ENCODE measurements around the gene SH3BP5L. TPM values are rescaled to one million over a fixed set of nuclear protein-coding genes. Genes with fewer than 3 reads are reported as not detected.
A peak's percentile ranks its signal among the peaks of the same experiment; 100 is the strongest.

SH3BP5L gene
- polyA plus RNA-seq (ENCODE audit: insufficient read length in 10 of 10): 10 to 100 TPM; 15.3 to 20.7 (median 18.4) TPM
- long read RNA-seq, donor 1, partial matches to known transcripts: 0 of 2 reads
- long read RNA-seq, donor 1, other reads (novel, unspliced or antisense): 0 of 2 reads
- long read RNA-seq, donor 2, partial matches to known transcripts: 0 of 3 reads
- long read RNA-seq, donor 2, other reads (novel, unspliced or antisense): 0 of 3 reads
- long read RNA-seq, donor 3: 0 reads
- long read RNA-seq, donor 4, partial matches to known transcripts: 0 of 2 reads
- long read RNA-seq, donor 4, other reads (novel, unspliced or antisense): 0 of 2 reads
- long read RNA-seq, donor 5, partial matches to known transcripts: 9 of 11 reads
- long read RNA-seq, donor 5, other reads (novel, unspliced or antisense): 0 of 11 reads
- long read RNA-seq, donor 6, partial matches to known transcripts: 0 of 1 reads
- long read RNA-seq, donor 6, other reads (novel, unspliced or antisense): 0 of 1 reads
- long read RNA-seq, donor 7, partial matches to known transcripts: 0 of 1 reads
- long read RNA-seq, donor 7, other reads (novel, unspliced or antisense): 0 of 1 reads
- long read RNA-seq, donor 8, partial matches to known transcripts: 0 of 1 reads
- long read RNA-seq, donor 8, other reads (novel, unspliced or antisense): 0 of 1 reads
- long read RNA-seq, donor 9: 0 reads

- peak; percentile 97 to 100 (median 98) for DNase-seq
Observed at GRCh38 chr1:248825909-248826760, at the start of gene SH3BP5L. Gene SH3BP5L, minus strand, starts transcription at chr1:248825915. Its CDS starts 980 bp downstream, at chr1:248824935.

GRCh38 chr1:248873993-248874533 lies 48.3 kb upstream of the SH3BP5L start:
- peak; percentile 92 to 96 (median 92) for DNase-seq

DNA sequence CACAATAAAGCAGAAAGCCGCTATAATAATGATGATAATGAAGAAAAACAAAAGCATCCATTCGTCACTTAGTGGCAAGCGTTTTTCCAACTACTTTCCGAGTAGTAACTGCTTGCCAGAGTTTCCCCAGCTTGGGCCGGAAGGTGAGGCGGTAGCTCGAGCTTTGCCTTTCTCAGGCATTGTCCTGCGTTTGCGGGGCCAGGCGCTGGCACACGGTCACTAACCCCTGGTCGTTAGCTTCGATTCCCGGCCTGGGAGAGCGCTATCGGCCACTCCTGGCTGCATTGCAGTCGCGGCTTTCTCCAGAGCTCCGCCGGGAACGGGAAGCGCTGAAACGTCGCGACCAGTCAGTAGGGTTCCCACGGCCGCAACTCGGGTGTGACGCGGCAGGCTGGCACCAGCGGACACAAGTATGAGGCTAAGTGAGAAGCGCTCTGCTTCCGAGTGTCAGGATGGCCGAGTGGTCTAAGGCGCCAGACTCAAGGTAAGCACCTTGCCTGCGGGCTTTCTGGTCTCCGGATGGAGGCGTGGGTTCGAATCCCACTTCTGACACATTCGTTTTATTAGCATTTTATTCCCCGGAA lies 47.8 kb upstream of the SH3BP5L start:
- peak; percentile 96 to 98 (median 96) for DNase-seq

GRCh38 chr1:248872752-248873408 lies 47.2 kb upstream of the SH3BP5L start:
- peak; percentile 64 to 93 (median 76) for DNase-seq

- DNase-seq: no peak
Observed at GRCh38 chr1:248871837-248872401, 46.2 kb upstream of the SH3BP5L start.

DNA sequence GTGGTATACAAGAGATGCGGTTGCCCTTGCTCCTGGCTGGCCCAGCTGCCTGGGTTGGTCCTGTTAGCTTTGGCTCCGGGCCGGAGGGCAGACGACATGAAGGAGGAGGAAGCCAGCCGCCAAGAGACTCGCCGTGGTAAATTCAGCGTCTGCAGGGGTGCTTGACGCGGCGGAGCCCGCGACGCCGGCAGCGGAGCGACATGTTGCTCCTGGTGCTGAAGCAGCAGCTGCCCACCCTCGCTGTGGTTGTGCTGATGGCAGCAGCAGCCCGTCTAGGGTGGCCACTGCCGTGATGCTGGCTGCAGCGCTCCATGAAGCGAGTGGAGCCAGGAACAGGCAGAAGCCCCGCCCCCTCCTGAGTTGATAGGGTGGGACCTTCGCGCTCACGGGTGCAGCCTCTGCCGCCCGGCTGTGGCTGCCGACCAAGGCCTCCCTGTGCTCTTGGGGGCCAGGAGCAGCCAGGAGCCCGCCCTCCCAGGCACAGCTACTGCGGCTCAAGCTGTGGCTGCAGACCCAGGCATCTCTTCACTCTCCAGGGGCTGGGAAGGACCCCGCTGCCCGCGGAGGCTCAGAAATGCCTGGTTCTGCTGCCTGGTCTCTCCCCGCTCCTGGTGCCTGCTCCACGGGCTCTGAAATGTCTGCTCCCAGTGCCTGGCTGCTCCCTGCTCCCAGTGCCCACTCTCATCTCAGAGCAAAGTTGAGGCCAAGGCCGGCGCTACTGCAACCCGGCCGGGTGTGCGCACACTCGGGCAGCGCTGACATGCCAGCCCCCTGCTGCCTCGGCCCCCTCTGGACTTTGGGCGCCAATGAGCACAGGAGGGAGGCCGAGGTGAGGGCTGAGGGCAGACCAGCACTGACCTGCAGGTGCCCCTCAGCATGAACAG lies 37.5 kb upstream of the SH3BP5L start:
- DNase-seq: peak; percentile 64 to 91 (median 80)

DNA sequence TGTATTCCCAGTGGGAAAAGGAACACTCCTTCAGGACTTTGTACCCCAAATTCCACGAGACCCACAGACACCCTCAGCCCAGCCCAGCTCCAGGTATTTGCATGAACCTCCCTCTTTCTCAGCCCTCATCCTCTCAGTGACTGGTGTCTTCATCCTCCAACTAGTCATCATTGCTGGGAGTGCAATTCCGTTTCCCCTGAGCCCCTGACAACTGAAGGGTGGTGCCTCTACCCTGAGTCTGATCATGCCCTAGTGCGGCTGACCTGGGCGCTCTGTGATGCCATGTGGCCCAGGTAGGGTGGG lies 36.9 kb upstream of the SH3BP5L start:
- no peak for DNase-seq

GRCh38 chr1:248861616-248862015 lies 35.9 kb upstream of the SH3BP5L start:
- DNase-seq: no peak

DNA sequence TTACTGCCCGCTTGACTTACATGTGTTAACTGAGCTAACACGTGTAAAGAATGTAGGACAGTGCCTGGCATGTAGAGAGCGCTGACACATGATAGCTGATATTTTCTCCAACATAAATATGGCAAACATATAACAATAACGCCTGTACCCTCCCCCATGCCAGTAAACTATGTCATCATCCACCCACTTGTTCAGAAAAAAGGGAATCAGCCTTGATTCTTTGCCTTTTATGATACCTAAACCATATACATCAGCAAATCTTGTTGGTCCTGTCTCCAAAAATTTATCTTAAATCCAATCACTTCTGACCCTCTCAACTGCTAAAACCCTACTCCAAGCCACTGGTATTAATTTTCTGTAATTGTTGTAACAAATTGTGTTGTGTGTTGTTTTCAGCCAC lies 34.3 kb upstream of the SH3BP5L start:
- DNase-seq: no peak

DNA sequence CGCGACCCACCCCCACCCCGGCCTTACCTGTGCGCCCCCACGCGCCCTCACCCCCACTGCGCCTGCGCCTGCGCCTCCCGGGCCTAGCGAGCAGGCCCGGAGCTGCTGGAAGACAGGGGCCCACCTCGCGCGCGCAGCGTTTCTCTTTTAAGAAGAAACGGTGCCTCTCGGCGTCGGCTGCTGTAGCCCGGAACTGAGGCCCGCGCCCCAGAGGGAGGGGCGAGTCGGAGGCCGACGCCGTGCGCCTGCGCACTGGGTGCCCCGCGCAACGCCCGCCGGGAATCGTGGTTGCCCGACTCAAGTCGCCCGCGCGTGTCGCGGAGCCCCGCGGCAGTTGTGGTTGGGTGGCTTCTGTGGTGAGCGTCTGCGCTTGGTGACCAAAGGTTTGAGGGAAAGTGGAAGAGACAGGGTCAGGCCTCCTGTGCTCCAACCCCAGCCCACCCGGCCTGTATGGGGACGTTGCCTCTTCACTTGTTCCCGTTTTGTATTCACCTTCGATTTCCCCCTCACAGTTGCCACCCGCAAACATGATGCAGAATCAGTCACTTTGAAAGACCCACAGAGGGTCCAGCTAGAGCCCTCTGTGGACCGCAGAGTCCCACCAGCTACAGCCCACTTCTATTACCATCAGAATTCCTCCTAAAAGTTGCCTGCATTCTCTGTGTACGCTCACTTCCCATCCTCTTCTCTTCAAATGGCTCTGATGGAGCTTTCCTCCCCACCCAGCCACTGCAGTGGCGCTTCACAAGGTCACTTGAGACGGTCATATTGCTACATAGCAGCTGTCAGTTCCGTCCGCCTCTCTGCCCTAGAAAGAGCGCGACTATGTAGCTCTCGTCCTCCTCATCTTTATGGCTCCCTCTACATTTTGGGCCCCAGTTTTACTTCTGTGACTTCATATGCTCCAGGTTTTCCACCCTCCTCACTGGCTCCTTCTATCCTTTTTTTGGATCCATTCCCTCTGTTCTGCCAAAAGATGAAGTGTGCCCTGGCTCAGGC lies 33.5 kb upstream of the SH3BP5L start, which contains the start of gene ZNF692:
Gene ZNF692 (minus strand): TSS at position 195 of the 999 bp plus-strand sequence. CDS start 776 bp downstream, outside the sequence.
- peak; percentile 97 to 98 (median 97) for DNase-seq

DNA sequence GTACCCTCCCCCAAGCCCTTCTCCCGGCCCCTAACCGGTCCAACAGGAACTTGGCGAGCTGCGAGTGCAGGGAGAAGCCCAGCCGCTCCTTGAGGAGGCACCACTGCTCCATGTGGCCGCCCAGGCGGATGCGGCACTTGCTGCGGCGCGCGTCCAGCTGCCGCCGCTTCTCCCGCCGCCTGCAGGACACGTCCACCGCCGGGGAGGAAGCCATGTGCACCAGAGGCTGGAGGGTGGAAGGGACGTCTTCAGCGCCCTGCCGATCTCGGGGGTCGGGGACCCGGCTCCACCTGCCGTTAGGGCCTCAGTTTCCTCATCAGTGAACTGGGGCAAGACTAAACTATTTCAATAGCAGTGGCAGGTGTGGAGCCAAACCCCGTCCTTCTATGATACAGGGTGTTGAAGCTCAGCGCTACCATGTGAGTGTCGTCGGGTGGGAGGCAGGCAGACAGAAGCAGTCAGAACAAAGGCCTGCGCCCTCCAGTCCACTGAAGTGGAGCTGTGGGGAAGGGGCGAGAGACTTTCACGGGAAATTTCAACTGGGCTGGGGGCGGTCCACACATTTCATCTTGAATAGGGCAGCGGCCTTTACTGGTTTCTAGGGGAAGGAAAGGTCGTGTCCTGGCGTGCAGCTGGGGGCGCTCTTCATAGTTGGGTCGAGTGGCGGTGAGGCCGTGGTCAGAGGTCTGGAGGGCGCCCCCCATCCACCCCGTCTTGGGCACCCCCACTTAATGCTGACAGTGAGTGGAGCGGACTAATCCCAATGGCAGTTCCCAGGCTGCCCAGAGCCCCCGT lies 32.6 kb upstream of the SH3BP5L start:
- peak; percentile 45 to 86 (median 57) for DNase-seq

GRCh38 chr1:248857749-248858095 lies 32.0 kb upstream of the SH3BP5L start:
- no peak for DNase-seq

DNA sequence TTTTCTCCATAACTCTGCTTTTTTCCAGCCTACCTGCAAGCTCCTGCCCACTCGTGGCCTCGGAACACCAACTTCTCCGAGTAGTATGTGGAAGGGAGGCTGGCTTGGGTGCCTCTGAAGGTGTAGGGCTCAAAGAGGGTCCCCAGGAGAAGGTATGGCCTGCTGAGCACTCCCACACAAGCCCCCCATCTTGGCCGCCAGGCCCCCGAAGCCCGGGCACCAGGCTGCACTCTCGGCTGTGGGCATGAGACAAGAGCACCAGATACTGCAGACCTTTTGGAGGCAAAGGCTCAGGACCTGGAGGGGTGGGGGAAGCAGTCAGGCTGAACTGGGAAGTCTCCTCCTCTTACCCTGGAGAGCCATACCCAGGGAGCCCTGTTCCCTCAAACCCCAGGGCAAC lies 31.5 kb upstream of the SH3BP5L start:
- DNase-seq: no peak

GRCh38 chr1:248856176-248856575 lies 30.5 kb upstream of the SH3BP5L start:
- DNase-seq: no peak

DNA sequence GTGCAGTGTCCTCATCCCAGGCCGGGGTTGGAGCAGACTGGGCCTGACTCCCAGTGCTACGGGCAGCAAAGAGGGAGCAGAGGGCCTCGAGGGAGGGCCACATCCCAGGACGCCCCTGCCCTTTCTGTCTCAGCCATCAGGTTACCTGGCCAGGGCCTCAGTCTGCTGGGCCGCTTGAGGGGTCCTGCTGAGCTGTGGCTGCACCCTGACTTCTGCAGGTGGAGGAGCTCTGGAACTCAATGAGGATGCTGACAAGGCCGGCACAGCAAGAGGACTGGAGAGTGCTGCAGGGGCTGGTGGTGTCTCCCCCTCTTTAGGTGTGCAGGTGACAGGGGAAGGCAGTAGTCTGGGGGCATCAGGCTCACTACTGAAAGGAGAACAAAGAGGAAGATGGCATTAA lies 29.9 kb upstream of the SH3BP5L start:
- DNase-seq: no peak

DNA sequence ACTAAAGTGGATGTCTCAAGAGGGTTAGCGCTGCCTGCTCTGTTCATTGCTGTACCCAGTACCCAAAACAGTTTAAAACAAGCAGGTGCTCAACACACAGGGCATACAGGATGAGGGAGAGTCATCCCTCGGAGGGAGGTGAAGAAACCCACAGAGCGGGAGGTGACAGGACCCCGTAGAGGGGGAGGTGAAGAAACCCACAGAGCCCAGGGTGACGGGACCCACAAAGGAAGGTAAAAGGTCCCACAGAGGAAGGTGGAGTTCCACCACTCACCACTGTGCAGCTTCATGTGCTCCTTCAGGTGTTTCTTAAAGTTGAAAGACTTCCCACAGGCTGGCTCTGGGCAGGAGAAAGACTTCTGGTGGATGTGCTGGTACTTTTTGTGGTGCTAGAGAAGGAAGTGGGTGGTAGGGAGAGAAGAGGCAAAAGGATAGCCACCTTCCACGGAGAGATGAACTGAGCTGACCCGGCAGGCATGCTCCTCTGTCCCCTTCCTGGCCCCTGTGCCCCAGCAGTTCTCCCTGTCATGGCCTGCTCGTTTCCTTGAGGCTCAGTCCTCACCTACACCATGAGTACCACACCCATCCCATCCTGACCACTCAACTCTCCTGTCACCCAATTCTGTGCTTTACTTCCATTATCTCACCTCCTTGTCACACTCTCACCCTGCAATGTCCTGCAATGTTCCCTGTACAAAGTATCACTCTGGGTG lies 28.1 kb upstream of the SH3BP5L start:
- DNase-seq: no peak

Measured in muscle of back (tissue), 13 donors.